Glomerular visceral epithelial cell (primary cell): Measurements from ENCODE around the gene C16orf95.
"Not testable (repeated sequence)": the region's sequence is repeated elsewhere in the genome, so short reads cannot be mapped to it uniquely, and the experiment has no call there.

ENCODE experiments used
- DNase-seq: peaks from one replicate; pipeline ENCODE4 v3.0.0-alpha.2; 2016; ENCODE audit errors: extremely low spot score

Gene C16orf95

GRCh38 chr16:87286839-87287626 lies 30.2 kb downstream of the C16orf95 start:
- no peak for DNase-seq

GRCh38 chr16:87284183-87284582 lies 33.0 kb downstream of the C16orf95 start:
- no peak for DNase-seq

- DNase-seq = no peak
Observed at GRCh38 chr16:87279094-87279658, 38.0 kb downstream of the C16orf95 start.

- peak; percentile 77 for DNase-seq
Observed at GRCh38 chr16:87278191-87279093, 38.8 kb downstream of the C16orf95 start.

- no peak for DNase-seq
Observed at GRCh38 chr16:87276924-87277323, 40.3 kb downstream of the C16orf95 start.

- DNase-seq = no peak
Observed at GRCh38 chr16:87276091-87276701, 41.0 kb downstream of the C16orf95 start.

GRCh38 chr16:87274794-87275193 lies 42.4 kb downstream of the C16orf95 start:
- DNase-seq = peak; percentile 7

- no peak for DNase-seq
Observed at GRCh38 chr16:87273471-87274030, 43.6 kb downstream of the C16orf95 start.

- DNase-seq = no peak
Observed at GRCh38 chr16:87271256-87271655, 45.9 kb downstream of the C16orf95 start.

- no peak for DNase-seq
Observed at GRCh38 chr16:87267566-87267965, 49.6 kb downstream of the C16orf95 start.

- no peak for DNase-seq
Observed at GRCh38 chr16:87266846-87267245, 50.3 kb downstream of the C16orf95 start.

GRCh38 chr16:87265261-87265660 lies 51.9 kb downstream of the C16orf95 start:
- DNase-seq = no peak

GRCh38 chr16:87264634-87265033 lies 52.6 kb downstream of the C16orf95 start:
- DNase-seq = no peak

- DNase-seq = no peak
Observed at GRCh38 chr16:87263418-87264052, 53.7 kb downstream of the C16orf95 start.

- no peak for DNase-seq
Observed at GRCh38 chr16:87259431-87259830, 57.8 kb downstream of the C16orf95 start.

- DNase-seq = not testable (repeated sequence)
Observed at GRCh38 chr16:87258653-87259052, 58.5 kb downstream of the C16orf95 start.

GRCh38 chr16:87255866-87256265 lies 61.3 kb downstream of the C16orf95 start:
- DNase-seq = no peak

- DNase-seq = no peak
Observed at GRCh38 chr16:87254734-87255133, 62.5 kb downstream of the C16orf95 start.

GRCh38 chr16:87254296-87254695 lies 62.9 kb downstream of the C16orf95 start:
- DNase-seq = no peak

- DNase-seq = no peak
Observed at GRCh38 chr16:87253536-87253935, 63.7 kb downstream of the C16orf95 start.
